SK-N-SH treated with all-trans-retinoic acid at 6 μM for 48 hours (cell line): ENCODE measurements around the gene CNEP1R1.

ENCODE experiments used
- ARNTL ChIP-seq: fragments of 450-650 bp; formaldehyde crosslinking; IDR thresholded peaks from 2 replicates; pipeline ENCODE4 v1.5.0; 2020; ENCODE audit warnings: low read depth, mild to moderate bottlenecking, moderate library complexity, borderline replicate concordance
- CSDC2 ChIP-seq: fragments of 250-450 bp; sonication (Bioruptor Pico); IDR thresholded peaks from 2 replicates; pipeline ENCODE4 v1.5.0; 2020; ENCODE audit warnings: mild to moderate bottlenecking, moderate library complexity
- OSR1 ChIP-seq: fragments of 250-450 bp; sonication (Bioruptor Pico); IDR thresholded peaks from 2 replicates; pipeline ENCODE4 v1.8.0; 2022; ENCODE audit warnings: moderate library complexity, mild to moderate bottlenecking, inconsistent platforms
- ZNF565 ChIP-seq: fragments of 450-650 bp; formaldehyde crosslinking; conservative IDR thresholded peaks from 2 replicates; pipeline ENCODE4 v1.5.0; 2020; ENCODE audit warnings: low read depth, mild to moderate bottlenecking, moderate library complexity
- TF ChIP-seq, protein P1 (sequence below): fragments of 250-450 bp; sonication (Bioruptor Pico); IDR thresholded peaks from 2 replicates; pipeline ENCODE4 v1.8.0; 2020; ENCODE audit warnings: mild to moderate bottlenecking, moderate library complexity, borderline replicate concordance

DNA sequence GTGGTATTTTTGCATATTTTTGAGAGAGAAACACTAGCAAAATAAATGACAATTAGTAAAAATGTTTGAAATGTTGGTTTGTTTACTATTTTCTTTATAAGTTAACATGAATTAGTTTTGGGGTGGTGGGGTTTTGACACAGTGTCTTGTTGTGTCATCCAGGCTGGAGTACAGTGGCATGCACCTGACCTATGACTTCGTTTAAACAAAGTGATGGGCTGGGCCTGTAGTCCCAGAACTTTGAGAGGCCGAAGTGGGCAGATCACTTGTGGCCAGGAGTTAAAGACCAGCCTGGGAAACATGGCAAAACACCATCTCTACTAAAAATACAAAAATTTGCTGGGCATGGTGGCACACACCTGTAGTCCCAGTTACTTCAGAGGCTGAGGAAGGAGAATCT lies 22.8 kb downstream of the CNEP1R1 start:
- TF ChIP-seq, protein P1, sequence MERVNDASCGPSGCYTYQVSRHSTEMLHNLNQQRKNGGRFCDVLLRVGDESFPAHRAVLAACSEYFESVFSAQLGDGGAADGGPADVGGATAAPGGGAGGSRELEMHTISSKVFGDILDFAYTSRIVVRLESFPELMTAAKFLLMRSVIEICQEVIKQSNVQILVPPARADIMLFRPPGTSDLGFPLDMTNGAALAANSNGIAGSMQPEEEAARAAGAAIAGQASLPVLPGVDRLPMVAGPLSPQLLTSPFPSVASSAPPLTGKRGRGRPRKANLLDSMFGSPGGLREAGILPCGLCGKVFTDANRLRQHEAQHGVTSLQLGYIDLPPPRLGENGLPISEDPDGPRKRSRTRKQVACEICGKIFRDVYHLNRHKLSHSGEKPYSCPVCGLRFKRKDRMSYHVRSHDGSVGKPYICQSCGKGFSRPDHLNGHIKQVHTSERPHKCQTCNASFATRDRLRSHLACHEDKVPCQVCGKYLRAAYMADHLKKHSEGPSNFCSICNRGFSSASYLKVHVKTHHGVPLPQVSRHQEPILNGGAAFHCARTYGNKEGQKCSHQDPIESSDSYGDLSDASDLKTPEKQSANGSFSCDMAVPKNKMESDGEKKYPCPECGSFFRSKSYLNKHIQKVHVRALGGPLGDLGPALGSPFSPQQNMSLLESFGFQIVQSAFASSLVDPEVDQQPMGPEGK (CRISPR knock-in tag): no peak
- TF ChIP-seq OSR1 (CRISPR knock-in tag): no peak
- no peak for TF ChIP-seq ARNTL (CRISPR knock-in tag)
- no peak for TF ChIP-seq ZNF565 (CRISPR knock-in tag)
- no peak for TF ChIP-seq CSDC2 (CRISPR knock-in tag)
